T-helper 2 cell treated with Interferon-gamma antibody and Interleukin-4, amounts not matched to agents 100 ng/mL and 5 ng/mL, for 36 hours (primary cell): Measurements from ENCODE around the gene CFAP65. TPM values are rescaled to one million over a fixed set of nuclear protein-coding genes. Genes with fewer than 3 reads are reported as not detected.

ENCODE experiments used
- intact Hi-C: fragments of 100-400 bp; cut with micrococcal nuclease; formaldehyde crosslinking; loops from one replicate; pipeline ENCODE4 v1.15.1; 2023
- total RNA-seq: library from RNA; stranded (reverse); gene quantifications from 2 replicates; pipeline ENCODE4 v1.2.3, GENCODE V29; 2022

CFAP65 gene
- total RNA-seq, 1 donor from 2014 or later = not detected

GRCh38 chr2:218979846-218980734 is 61.2 kb downstream of the CFAP65 start:
- intact Hi-C loops = loop anchor here (2.0 to 5.0 kb wide), 3 partner anchors 15 to 103 kb away; no protein-coding TSS in a partner anchor

DNA sequence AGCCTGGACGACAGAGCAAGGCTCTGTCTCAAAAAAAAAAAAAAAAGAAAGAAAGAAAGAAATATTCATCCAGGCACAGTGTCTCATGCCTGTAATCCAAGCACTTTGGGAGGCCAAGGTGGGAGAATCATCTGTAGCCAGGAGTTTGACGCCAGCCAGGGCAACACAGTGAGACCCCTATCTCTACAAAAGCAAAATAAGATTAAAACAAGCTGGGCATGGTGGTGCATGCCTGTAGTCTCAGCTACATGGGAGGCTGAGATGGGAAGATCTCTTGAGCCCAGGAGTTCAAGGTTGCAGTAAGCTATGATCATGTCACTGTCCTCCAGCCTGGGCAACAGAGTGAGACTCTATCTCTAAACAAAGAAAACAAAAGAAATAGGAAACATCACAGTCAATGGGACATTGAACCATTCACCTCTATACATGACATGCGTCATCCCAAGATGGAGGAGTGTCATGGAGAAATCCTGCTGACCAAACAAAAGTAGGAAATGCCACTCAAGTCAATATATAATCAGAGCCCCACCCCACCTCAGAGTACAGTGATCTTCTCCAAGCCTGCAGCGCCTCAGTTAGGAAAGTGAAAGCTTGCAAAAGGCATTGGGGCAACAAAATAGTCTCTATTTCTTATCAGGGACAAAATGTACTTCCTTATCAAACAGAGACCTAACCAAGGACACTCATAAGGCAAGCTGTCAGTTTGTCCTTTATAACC is 66.1 kb downstream of the CFAP65 start:
- intact Hi-C loops = no loop called here

GRCh38 chr2:218970894-218971293 is 70.4 kb downstream of the CFAP65 start:
- intact Hi-C loops = no loop called here

GRCh38 chr2:218964041-218964771 is 77.1 kb downstream of the CFAP65 start:
- intact Hi-C loops = no loop called here

DNA sequence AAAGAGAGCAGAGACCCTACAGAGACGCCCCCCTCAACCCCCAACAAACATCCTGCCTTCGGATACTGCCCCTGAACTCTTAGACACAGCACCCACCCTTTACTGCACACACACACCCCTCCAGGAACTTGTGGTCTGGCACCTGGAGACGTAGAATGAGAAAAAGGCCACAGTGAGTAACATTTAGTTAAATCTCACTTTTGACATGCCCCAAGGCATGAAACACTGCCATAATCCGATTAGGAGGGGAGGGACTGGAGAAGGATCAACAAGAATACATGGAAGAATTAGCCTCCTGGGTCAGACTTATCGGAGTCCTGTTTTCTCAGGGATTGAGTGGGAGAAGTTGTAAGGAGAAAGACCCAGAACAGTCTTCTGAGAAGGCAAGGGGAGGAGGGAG is 77.7 kb downstream of the CFAP65 start:
- intact Hi-C loops = no loop called here

- intact Hi-C loops = no loop called here
Measured at GRCh38 chr2:218962859-218963492, 78.3 kb downstream of the CFAP65 start.

GRCh38 chr2:218961651-218962570 is 79.4 kb downstream of the CFAP65 start:
- intact Hi-C loops = no loop called here

GRCh38 chr2:218961229-218961628 is 80.1 kb downstream of the CFAP65 start:
- intact Hi-C loops = no loop called here

GRCh38 chr2:218960309-218961165 is 80.8 kb downstream of the CFAP65 start:
- intact Hi-C loops = no loop called here

DNA sequence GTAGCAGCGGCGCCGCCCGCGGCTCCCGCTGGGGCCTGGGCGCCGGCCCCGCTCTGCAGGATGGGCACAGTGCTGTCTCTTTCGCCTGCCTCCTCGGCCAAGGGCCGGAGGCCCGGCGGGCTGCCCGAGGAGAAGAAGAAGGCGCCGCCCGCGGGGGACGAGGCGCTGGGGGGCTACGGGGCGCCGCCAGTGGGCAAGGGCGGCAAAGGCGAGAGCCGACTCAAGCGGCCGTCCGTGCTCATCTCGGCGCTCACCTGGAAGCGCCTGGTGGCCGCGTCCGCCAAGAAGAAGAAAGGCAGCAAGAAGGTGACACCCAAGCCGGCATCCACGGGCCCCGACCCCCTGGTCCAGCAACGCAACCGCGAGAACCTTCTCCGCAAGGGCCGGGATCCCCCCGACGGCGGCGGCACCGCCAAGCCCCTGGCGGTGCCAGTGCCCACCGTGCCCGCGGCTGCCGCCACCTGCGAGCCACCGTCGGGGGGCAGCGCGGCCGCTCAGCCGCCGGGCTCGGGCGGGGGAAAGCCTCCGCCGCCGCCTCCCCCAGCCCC is 81.5 kb downstream of the CFAP65 start:
- intact Hi-C loops = no loop called here

GRCh38 chr2:218959141-218959731 is 82.1 kb downstream of the CFAP65 start, which contains the start of gene CDK5R2:
TSS of gene CDK5R2 (plus strand) at chr2:218959666. CDS start at chr2:218959821, 155 bp downstream.
- intact Hi-C loops = no loop called here

DNA sequence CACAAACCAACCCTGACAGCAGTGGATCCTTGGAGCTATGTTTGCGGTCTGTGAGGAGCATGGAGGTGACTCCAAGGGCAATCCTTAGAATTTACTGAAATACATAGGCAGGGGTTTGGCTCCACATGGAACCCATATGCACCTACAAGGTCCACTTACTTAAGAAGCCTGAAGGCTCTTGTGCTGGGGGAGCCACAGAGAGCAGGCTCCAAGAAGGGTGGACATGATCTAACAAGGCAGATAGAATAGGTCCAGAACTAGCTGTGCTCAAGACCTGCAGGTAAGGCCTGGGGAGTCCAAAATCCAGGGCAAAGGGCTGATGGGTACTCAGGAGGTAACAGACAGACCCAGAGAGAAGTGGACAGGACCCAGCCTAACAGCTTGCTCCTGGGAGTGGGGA is 83.0 kb downstream of the CFAP65 start:
- intact Hi-C loops = no loop called here

DNA sequence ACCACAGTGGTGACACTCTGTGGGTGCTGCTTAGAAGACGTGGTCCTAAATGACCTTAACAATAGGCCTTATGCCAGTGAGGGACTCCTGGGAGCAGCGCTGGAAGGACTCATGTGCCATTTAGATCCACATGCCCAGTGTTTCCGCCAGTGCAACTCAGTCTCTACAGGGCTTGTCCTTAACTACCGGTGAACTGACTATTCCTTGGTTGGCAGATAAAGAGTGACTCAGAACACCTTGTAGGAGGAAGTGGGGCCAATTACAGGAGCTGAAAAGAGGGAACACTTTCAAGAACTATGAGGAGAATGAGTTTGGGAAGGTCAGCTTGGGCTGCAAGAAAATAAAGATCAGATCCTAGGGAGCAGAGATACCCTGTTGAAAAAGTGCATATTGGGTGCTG is 83.6 kb downstream of the CFAP65 start:
- intact Hi-C loops = no loop called here

DNA sequence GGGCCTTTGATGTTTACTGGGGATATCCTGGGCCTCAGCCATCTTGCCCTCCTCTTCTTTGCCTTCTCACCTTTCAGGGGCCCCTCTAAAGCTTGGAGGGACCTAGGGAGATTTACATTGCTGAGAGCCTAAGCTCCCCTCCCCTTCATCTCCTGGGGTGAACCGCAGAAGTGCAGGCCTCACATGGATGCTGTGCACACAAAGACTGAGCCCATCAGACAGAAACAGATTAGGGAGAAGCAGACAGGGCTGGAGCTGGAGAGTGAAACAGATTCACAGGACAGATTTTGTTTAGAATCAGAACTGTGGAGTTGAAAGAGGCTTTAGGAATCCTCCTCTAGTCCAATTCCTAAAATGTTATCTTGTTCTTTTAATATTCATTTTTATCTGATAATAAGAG is 85.3 kb downstream of the CFAP65 start:
- intact Hi-C loops = no loop called here

- intact Hi-C loops = no loop called here
Measured at GRCh38 chr2:218954541-218955300, 86.6 kb downstream of the CFAP65 start.

- intact Hi-C loops = no loop called here
Measured at GRCh38 chr2:218953366-218953954, 87.9 kb downstream of the CFAP65 start.
